Measurements from ENCODE around the gene ZNF33B. TPM values are rescaled to one million over a fixed set of nuclear protein-coding genes. Genes with fewer than 3 reads are reported as not detected.

Gene ZNF33B
- total and polyA plus RNA-seq, 2 experiments from 2014 or later = 10.6 to 12.3 TPM

GRCh38 chr10:42544945-42545344, 93.4 kb downstream of the ZNF33B start:
- H3K4me3 ChIP-seq = no peak overlapping the region
- H3K4me1 ChIP-seq (ENCODE audit: low read depth) = no peaks in the 10 kb centered on the region
- H3K9me3 ChIP-seq (ENCODE audit: low read depth) = no peaks in the 10 kb centered on the region
- no peak for DNase-seq (ENCODE audit: low read depth in 1 of 2, low spot score in 1 of 2)
- H3K27me3 ChIP-seq = no peaks in the 10 kb centered on the region
- TF ChIP-seq CTCF (IDR thresholded peaks at IDR 0.05; ENCODE audit: low read depth, low read length) = no peak
- no peaks in the 10 kb centered on the region for H3K36me3 ChIP-seq
- H3K27ac ChIP-seq = no peak overlapping the region

- Histone ChIP-seq H3K9me3 (ENCODE audit: low read depth) (no peaks in the 10 kb centered on the region), H3K27ac (no peak overlapping the region)
Measured at GRCh38 chr10:42543840-42544372, 94.5 kb downstream of the ZNF33B start.

More at GRCh38 chr10:42543840-42544372, 94.5 kb downstream of the ZNF33B start:
- H3K4me1 ChIP-seq (ENCODE audit: low read depth) = no peaks in the 10 kb centered on the region
- TF ChIP-seq CTCF (IDR thresholded peaks at IDR 0.05; ENCODE audit: low read depth, low read length) = no peak
- no peaks in the 10 kb centered on the region for H3K27me3 ChIP-seq
- DNase-seq (ENCODE audit: low read depth in 1 of 2, low spot score in 1 of 2) = no peak
- no peak overlapping the region for H3K4me3 ChIP-seq
- H3K36me3 ChIP-seq = no peaks in the 10 kb centered on the region

Other genes with a start within 250 kb of the ZNF33B start
- 11.5 and 13.7 TPM in 2 replicates for gene BMS1, start 144.2 kb upstream of the ZNF33B start, total RNA-seq
- gene BMS1, start 144.2 kb upstream of the ZNF33B start, polyA plus RNA-seq = 14.8 and 17.2 TPM in 2 replicates

Measured in cardiac muscle cell (in vitro differentiated cells and primary cell).